22Rv1 (cell line): ENCODE measurements around the gene RPLP1.

Experiments used
- H3K27ac ChIP-seq: fragments of 450-650 bp; 2 replicates; pipeline ENCODE4 v1.5.1; 2017
- CTCF ChIP-seq: fragments of 450-650 bp; IDR thresholded peaks from 2 replicates; pipeline ENCODE4 v1.5.1; 2017; ENCODE audit warnings: mild to moderate bottlenecking
- ZFX ChIP-seq: fragments of 450-650 bp; IDR thresholded peaks from 2 replicates; pipeline ENCODE4 v1.6.1; 2017; ENCODE audit warnings: antibody characterized with exemption, borderline replicate concordance

Gene RPLP1

GRCh38 chr15:69412274-69412673, 40.3 kb upstream of the RPLP1 start:
- TF ChIP-seq ZFX (no peak), CTCF (no peak)

GRCh38 chr15:69412701-69413100, 39.9 kb upstream of the RPLP1 start:
- TF ChIP-seq ZFX: no peak
- TF ChIP-seq CTCF: no peak
- H3K27ac ChIP-seq: no peak overlapping the region

More at GRCh38 chr15:69412274-69412673, 40.3 kb upstream of the RPLP1 start:
- no peak overlapping the region for H3K27ac ChIP-seq

- TF ChIP-seq CTCF: no peak
- no peak for TF ChIP-seq ZFX
- peak within 1 kb of the TSS; percentile 87 for H3K27ac ChIP-seq
Observed at GRCh38 chr15:69413822-69414700, 38.6 kb upstream of the RPLP1 start, which contains the start of gene KIF23. KIF23 (plus strand) TSS chr15:69414349; CDS start chr15:69414466, 117 bp downstream.

GRCh38 chr15:69414701-69415167, 37.9 kb upstream of the RPLP1 start:
- peak overlapping the region; percentile 87 for H3K27ac ChIP-seq
- TF ChIP-seq CTCF (no peak), ZFX (no peak)

- TF ChIP-seq CTCF (no peak), ZFX (no peak)
- H3K27ac ChIP-seq: peak overlapping the region; percentile 87; the same call in 1 of the 2 replicates
Observed at GRCh38 chr15:69415381-69415780, 37.2 kb upstream of the RPLP1 start.

GRCh38 chr15:69417581-69417980, 35.0 kb upstream of the RPLP1 start:
- no peak overlapping the region for H3K27ac ChIP-seq
- TF ChIP-seq ZFX (no peak), CTCF (no peak)

- TF ChIP-seq CTCF (no peak), ZFX (no peak)
- H3K27ac ChIP-seq: no peak overlapping the region
Observed at GRCh38 chr15:69421498-69421897, 31.1 kb upstream of the RPLP1 start.
